Measurements from ENCODE around the gene UQCR10.

DNA sequence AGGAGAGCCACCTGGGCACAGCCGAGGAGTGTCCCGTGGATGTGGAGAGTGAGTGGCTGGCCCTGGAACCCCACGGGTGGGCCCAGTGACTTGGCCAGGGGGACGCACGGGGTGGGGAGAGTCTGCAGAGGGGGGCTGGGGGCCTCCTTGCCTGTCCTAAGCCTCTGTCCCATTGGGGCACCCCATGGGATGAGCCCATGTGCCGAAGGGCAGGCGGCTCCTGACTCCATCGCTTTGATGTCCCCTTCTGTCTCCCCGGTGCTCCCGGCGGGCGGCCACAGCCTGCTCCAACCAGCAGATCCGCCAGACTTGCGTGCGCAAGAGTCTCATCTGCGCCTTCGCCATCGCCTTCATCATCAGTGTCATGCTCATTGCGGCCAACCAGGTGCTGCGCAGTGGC lies 38.0 kb upstream of the UQCR10 start:
- TF ChIP-seq POLR2AphosphoS5 (IDR thresholded peaks at IDR 0.05) (no peak), POLR2A (IDR thresholded peaks at IDR 0.05) (no peak), EP300 (IDR thresholded peaks at IDR 0.05) (no peak)
- TF ChIP-seq, protein P1, sequence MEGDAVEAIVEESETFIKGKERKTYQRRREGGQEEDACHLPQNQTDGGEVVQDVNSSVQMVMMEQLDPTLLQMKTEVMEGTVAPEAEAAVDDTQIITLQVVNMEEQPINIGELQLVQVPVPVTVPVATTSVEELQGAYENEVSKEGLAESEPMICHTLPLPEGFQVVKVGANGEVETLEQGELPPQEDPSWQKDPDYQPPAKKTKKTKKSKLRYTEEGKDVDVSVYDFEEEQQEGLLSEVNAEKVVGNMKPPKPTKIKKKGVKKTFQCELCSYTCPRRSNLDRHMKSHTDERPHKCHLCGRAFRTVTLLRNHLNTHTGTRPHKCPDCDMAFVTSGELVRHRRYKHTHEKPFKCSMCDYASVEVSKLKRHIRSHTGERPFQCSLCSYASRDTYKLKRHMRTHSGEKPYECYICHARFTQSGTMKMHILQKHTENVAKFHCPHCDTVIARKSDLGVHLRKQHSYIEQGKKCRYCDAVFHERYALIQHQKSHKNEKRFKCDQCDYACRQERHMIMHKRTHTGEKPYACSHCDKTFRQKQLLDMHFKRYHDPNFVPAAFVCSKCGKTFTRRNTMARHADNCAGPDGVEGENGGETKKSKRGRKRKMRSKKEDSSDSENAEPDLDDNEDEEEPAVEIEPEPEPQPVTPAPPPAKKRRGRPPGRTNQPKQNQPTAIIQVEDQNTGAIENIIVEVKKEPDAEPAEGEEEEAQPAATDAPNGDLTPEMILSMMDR (IDR thresholded peaks at IDR 0.05), result no peak

Data from suprapubic skin (tissue), 4 donors.